A673 (cell line): ENCODE measurements around the gene KRTAP5-3. TPM values are rescaled to one million over a fixed set of nuclear protein-coding genes. Genes with fewer than 3 reads are reported as not detected.

Experiments used
- BruUV-seq: library from RNA; stranded (reverse); fragments of 400-500 nt; replicated peaks from 2 replicates; lab custom pipeline; 2021; lab: Mats Ljungman, UMichigan
- CTCF ChIA-PET: fragments of 300-600 bp; sonication (Branson Sonifier 250); formaldehyde crosslinking; loops from one replicate; lab custom pipeline; 2022; ENCODE audit warnings: antibody characterized with exemption; lab: Charles Lee
- POLR2A ChIA-PET: fragments of 300-600 bp; sonication (Branson Sonifier 250); formaldehyde crosslinking; loops from one replicate; lab custom pipeline; 2022; ENCODE audit warnings: antibody characterized with exemption; ENCODE audit not compliant: low non-redundant PET; lab: Charles Lee
- DNase-seq: peaks from one replicate; pipeline ENCODE4 v3.0.0-alpha.2; 2015; ENCODE audit warnings: low spot score
- H3K27ac ChIP-seq: fragments of 200-600 bp; sonication (generic); 2 replicates; pipeline ENCODE4 v1.5.1; 2016; ENCODE audit warnings: mixed run types, low read depth, mild to moderate bottlenecking, mixed read lengths, antibody characterized with exemption, low read length; ENCODE audit not compliant: poor library complexity, severe bottlenecking
- H3K27me3 ChIP-seq: fragments of 200-600 bp; sonication (generic); replicated peaks from 2 replicates; pipeline ENCODE4 v1.6.1; 2017; ENCODE audit warnings: mixed run types, low read depth, mild to moderate bottlenecking, mixed read lengths, antibody characterized with exemption, low read length; ENCODE audit not compliant: insufficient read depth, poor library complexity
- H3K36me3 ChIP-seq: fragments of 200-600 bp; sonication (generic); 2 replicates; pipeline ENCODE4 v1.6.1; 2016; ENCODE audit warnings: mixed run types, mild to moderate bottlenecking, mixed read lengths, antibody characterized with exemption, low read length; ENCODE audit not compliant: insufficient read depth, poor library complexity, severe bottlenecking
- H3K4me1 ChIP-seq: fragments of 200-600 bp; sonication (generic); 2 replicates; pipeline ENCODE4 v1.6.1; 2017; ENCODE audit warnings: mixed run types, mild to moderate bottlenecking, mixed read lengths, antibody characterized with exemption, low read length; ENCODE audit not compliant: insufficient read depth, poor library complexity, severe bottlenecking
- H3K4me3 ChIP-seq: fragments of 200-600 bp; sonication (generic); 2 replicates; pipeline ENCODE4 v1.5.1; 2016; ENCODE audit warnings: low read depth, mixed run types, mild to moderate bottlenecking, mixed read lengths, low read length; ENCODE audit not compliant: poor library complexity, severe bottlenecking
- H3K9me3 ChIP-seq: fragments of 200-600 bp; sonication (generic); 2 replicates; pipeline ENCODE4 v1.6.1; 2016; ENCODE audit warnings: mixed run types, low read depth, mild to moderate bottlenecking, mixed read lengths, antibody characterized with exemption, low read length; ENCODE audit not compliant: poor library complexity, severe bottlenecking
- CTCF ChIP-seq: fragments of 300-800, 200-600 bp; sonication (generic); conservative IDR thresholded peaks from 2 replicates; pipeline ENCODE4 v1.5.1; 2017; ENCODE audit warnings: low read depth, mild to moderate bottlenecking, antibody characterized with exemption, low read length, moderate library complexity, mixed read lengths
- EZH2 ChIP-seq: fragments of 200-600 bp; sonication (generic); IDR thresholded peaks from 2 replicates; pipeline ENCODE4 v1.6.1; 2017; ENCODE audit warnings: borderline replicate concordance, low read depth, mild to moderate bottlenecking, mixed read lengths, antibody characterized with exemption, low read length; ENCODE audit not compliant: poor library complexity, severe bottlenecking
- intact Hi-C: fragments of 100-400 bp; cut with micrococcal nuclease; formaldehyde crosslinking; loops from one replicate; pipeline ENCODE4 v1.10.0; 2022; ENCODE audit not compliant: unreplicated experiment
- total RNA-seq: library from RNA; stranded (reverse); gene quantifications from 2 replicates; pipeline ENCODE4 v1.2.3, GENCODE V29; 2021

Gene KRTAP5-3
- total RNA-seq, 1 experiment from 2014 or later: not detected

GRCh38 chr11:1570531-1570895 lies 37.8 kb downstream of the KRTAP5-3 start:
- BruUV-seq: TSS peak; percentile 58
- no peak for DNase-seq
- POLR2A ChIA-PET: no interaction called here
- H3K36me3 ChIP-seq: no peaks in the 10 kb centered on the region
- CTCF ChIA-PET: no interaction called here
- no peak overlapping the region for H3K27ac ChIP-seq
- peaks cover 6% of the 10 kb centered on the region for H3K4me1 ChIP-seq
- H3K27me3 ChIP-seq: peaks cover 25% of the 10 kb centered on the region
- no peaks in the 10 kb centered on the region for H3K9me3 ChIP-seq
- intact Hi-C loops: no loop called here
- H3K4me3 ChIP-seq: no peak overlapping the region
- TF ChIP-seq EZH2: no peak
- no peak for TF ChIP-seq CTCF

GRCh38 chr11:1570001-1570453 lies 38.2 kb downstream of the KRTAP5-3 start:
- BruUV-seq: no TSS peak
- Histone ChIP-seq H3K4me3 (no peak overlapping the region), H3K27me3 (peaks cover 23% of the 10 kb centered on the region), H3K4me1 (peaks cover 6% of the 10 kb centered on the region), H3K27ac (no peak overlapping the region), H3K36me3 (no peaks in the 10 kb centered on the region), H3K9me3 (no peaks in the 10 kb centered on the region)
- ChIA-PET POLR2A (no interaction called here), CTCF (no interaction called here)
- TF ChIP-seq CTCF (no peak), EZH2 (no peak)
- DNase-seq: no peak
- intact Hi-C loops: no loop called here

GRCh38 chr11:1569251-1569780 lies 38.9 kb downstream of the KRTAP5-3 start:
- no peak overlapping the region for H3K4me3 ChIP-seq
- no peaks in the 10 kb centered on the region for H3K9me3 ChIP-seq
- no peak overlapping the region for H3K27ac ChIP-seq
- DNase-seq: no peak
- CTCF ChIA-PET: no interaction called here
- peaks cover 3% of the 10 kb centered on the region for H3K4me1 ChIP-seq
- no peaks in the 10 kb centered on the region for H3K36me3 ChIP-seq
- intact Hi-C loops: no loop called here
- TF ChIP-seq CTCF (no peak), EZH2 (no peak)
- POLR2A ChIA-PET: no interaction called here
- no TSS peak for BruUV-seq
- peaks cover 20% of the 10 kb centered on the region for H3K27me3 ChIP-seq
